OCI-LY7 (cell line): ENCODE measurements around the gene LIMS4. TPM values are rescaled to one million over a fixed set of nuclear protein-coding genes. Genes with fewer than 3 reads are reported as not detected.
"Not testable (repeated sequence)": the region's sequence is repeated elsewhere in the genome, so short reads cannot be mapped to it uniquely, and the experiment has no call there.

Experiments
- BruUV-seq: library from RNA; stranded (reverse); fragments of 400-500 nt; replicated peaks from 2 replicates; lab custom pipeline; 2021; lab: Mats Ljungman, UMichigan
- CTCF ChIA-PET: fragments of 300-600 bp; sonication (Branson Sonifier 250); formaldehyde crosslinking; loops from one replicate; lab custom pipeline; 2022; ENCODE audit warnings: antibody characterized with exemption; ENCODE audit not compliant: unreplicated experiment; lab: Charles Lee
- POLR2A ChIA-PET: fragments of 300-600 bp; sonication (Branson Sonifier 250); formaldehyde crosslinking; loops from one replicate; lab custom pipeline; 2022; ENCODE audit warnings: antibody characterized with exemption; lab: Charles Lee
- DNase-seq: peaks from one replicate; pipeline ENCODE4 v3.0.0-alpha.2; 2015; ENCODE audit warnings: low spot score
- H2AFZ ChIP-seq: fragments of 200-600 bp; sonication (generic), shearing (Covaris generic); 2 replicates; pipeline ENCODE4 v1.6.1; 2014; ENCODE audit warnings: mild to moderate bottlenecking, antibody characterized with exemption, low read length, moderate library complexity
- H3K27ac ChIP-seq: fragments of 200-600 bp; sonication (generic); 2 replicates; pipeline ENCODE4 v1.5.1; 2014; ENCODE audit warnings: mixed run types, low read depth, mild to moderate bottlenecking, moderate library complexity, low read length, inconsistent platforms; ENCODE audit not compliant: poor library complexity, severe bottlenecking
- H3K36me3 ChIP-seq: fragments of 200-600 bp; sonication (generic); 2 replicates; pipeline ENCODE4 v1.6.1; 2014; ENCODE audit warnings: mild to moderate bottlenecking, antibody characterized with exemption, low read length, moderate library complexity, mixed read lengths; ENCODE audit not compliant: insufficient read depth
- H3K4me1 ChIP-seq: fragments of 200-600 bp; sonication (generic); 2 replicates; pipeline ENCODE4 v1.5.1; 2014; ENCODE audit warnings: mild to moderate bottlenecking, low read length; ENCODE audit not compliant: insufficient read depth, poor library complexity, severe bottlenecking
- H3K4me2 ChIP-seq: fragments of 200-600 bp; sonication (generic); 2 replicates; pipeline ENCODE4 v1.6.1; 2014; ENCODE audit warnings: mild to moderate bottlenecking, low read length
- H3K4me3 ChIP-seq: fragments of 200-600 bp; sonication (generic); 2 replicates; pipeline ENCODE4 v1.5.1; 2014; ENCODE audit warnings: mild to moderate bottlenecking, low read depth, low read length; ENCODE audit not compliant: poor library complexity, severe bottlenecking
- H3K79me2 ChIP-seq: fragments of 200-600 bp; sonication (generic); 2 replicates; pipeline ENCODE4 v1.6.1; 2016; ENCODE audit warnings: low read depth, mild to moderate bottlenecking, low read length, moderate library complexity, mixed read lengths; ENCODE audit not compliant: insufficient read depth
- H3K9me2 ChIP-seq: fragments of 200-600 bp; sonication (generic); 2 replicates; pipeline ENCODE4 v1.6.1; 2016; ENCODE audit warnings: mild to moderate bottlenecking, low read length, mixed read lengths; ENCODE audit not compliant: insufficient read depth
- H3K9me3 ChIP-seq: fragments of 200-600 bp; sonication (generic); 2 replicates; pipeline ENCODE4 v1.6.1; 2014; ENCODE audit warnings: mild to moderate bottlenecking, mixed run types, low read length, mixed read lengths
- H4K20me1 ChIP-seq: fragments of 200-600 bp; sonication (generic); 2 replicates; pipeline ENCODE4 v1.6.1; 2014; ENCODE audit warnings: mild to moderate bottlenecking, antibody characterized with exemption, low read length, moderate library complexity, mixed read lengths; ENCODE audit not compliant: insufficient read depth
- intact Hi-C: fragments of 100-400 bp; cut with micrococcal nuclease; formaldehyde crosslinking; loops from one replicate; pipeline ENCODE4 v1.10.0; 2022; ENCODE audit not compliant: unreplicated experiment
- total RNA-seq, 2 experiments: library from RNA; depleted of rRNA in 1 of 2; stranded (reverse); fragments of >200 nt in 1 of 2; shearing (Covaris generic) in 1 of 2; gene quantifications; 2 replicates each; pipeline ENCODE4 v1.2.3, GENCODE V29; 2014 to 2022

LIMS4 gene
- total RNA-seq, 2 experiments from 2014 or later = 1.2 TPM; not detected in 1

DNA sequence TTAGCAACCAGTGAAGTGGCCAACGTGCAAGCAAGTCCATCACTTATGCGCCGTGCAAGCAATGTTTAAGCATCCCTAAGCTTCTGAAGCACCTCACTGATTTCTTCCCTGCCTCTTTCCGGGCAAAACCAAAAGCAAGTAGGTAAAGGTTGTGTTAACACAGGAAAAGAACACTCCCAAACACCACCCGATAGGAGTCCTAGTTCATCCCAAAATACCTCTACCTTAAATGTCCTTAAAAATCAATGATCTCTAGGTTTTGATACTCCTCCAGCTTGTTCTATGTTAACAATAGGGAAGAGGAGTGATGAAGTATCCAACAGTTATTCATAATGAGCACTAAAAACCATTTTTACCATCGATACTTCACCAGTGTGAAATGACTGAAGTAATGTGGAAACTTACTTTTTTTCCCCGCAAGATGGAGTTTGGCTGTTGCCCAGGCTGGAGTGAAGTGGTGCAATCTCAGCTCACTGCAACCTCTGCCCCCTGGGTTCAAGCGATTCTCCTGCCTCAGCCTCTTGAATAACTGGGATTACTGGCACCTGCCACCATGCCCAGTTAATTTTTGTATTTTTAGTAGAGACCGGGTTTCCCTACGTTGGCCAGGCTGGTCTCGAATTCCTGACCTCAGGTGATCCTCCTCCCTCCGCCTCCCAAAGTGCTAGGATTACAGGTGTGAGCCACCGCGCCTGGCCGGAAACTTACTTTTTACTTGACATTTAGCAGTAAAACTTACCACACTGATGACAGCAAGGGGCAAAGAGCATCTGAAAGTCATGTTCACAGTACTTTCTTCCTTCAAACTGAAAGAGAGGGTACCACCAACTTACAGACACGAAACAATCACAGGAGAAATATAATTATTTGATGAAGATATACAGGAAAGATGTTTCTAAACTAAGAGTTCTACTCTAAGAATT lies 16.1 kb downstream of the LIMS4 start:
- H2AFZ ChIP-seq, DNase-seq, H3K9me2 ChIP-seq, H3K27ac ChIP-seq, intact Hi-C loops, POLR2A ChIA-PET, H3K36me3 ChIP-seq, H3K79me2 ChIP-seq, CTCF ChIA-PET, H3K9me3 ChIP-seq, H3K4me3 ChIP-seq, H4K20me1 ChIP-seq, H3K4me2 ChIP-seq, H3K4me1 ChIP-seq, BruUV-seq: not testable (repeated sequence)

DNA sequence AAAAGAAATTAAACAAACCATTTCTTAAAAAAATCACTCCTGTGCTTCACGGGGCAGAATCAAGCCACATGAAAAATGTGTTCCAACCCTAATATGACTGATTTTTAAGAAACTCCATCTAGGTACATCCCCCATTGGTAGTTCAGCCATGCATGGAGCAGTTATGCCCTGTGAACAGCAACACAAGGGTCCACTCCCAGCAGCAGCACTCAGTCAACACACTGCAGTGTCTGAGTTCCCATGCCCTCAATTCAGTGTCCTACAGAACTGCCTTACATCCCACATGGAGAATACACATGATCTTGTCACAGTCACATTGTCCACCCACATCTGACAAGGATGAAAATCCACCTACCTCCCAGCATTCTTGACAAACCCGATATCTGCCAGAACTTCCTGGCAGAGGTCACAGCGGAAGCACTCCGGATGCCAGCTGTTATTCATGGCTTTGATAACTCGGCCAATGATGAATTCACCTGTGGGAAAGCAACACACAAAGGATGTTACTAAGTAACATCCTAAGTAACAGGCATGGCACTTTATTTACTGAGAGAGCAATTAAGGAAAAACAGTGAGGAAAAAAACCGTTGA lies 17.4 kb downstream of the LIMS4 start:
- BruUV-seq, H3K4me2 ChIP-seq, intact Hi-C loops, H3K4me3 ChIP-seq, CTCF ChIA-PET, H3K4me1 ChIP-seq, H2AFZ ChIP-seq, H3K79me2 ChIP-seq, DNase-seq, H3K27ac ChIP-seq, H3K9me2 ChIP-seq, H3K36me3 ChIP-seq, H3K9me3 ChIP-seq, H4K20me1 ChIP-seq, POLR2A ChIA-PET: not testable (repeated sequence)

DNA sequence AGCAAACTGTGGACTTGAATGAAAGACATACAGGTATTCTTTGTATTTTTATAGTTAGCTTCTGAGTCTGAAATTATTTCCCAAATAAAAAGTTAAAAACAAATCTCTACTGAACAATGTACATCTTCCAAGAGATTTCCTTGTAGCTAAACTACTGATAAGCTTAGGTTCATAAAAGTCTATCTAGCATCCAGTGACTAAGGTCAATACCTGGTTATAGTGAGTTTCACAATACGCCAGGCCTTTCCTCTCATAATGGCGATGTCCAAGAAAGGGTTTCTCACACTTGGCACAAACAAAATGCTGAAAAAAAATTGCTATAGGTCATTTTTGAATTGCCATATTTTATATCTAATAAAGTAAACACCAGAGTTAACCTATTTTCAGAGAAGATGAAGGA lies 21.7 kb downstream of the LIMS4 start:
- CTCF ChIA-PET, BruUV-seq, H3K27ac ChIP-seq, H3K9me2 ChIP-seq, intact Hi-C loops, H3K9me3 ChIP-seq, DNase-seq, H3K4me2 ChIP-seq, H3K4me3 ChIP-seq, H4K20me1 ChIP-seq, H3K79me2 ChIP-seq, H3K36me3 ChIP-seq, H3K4me1 ChIP-seq, H2AFZ ChIP-seq, POLR2A ChIA-PET: not testable (repeated sequence)

DNA sequence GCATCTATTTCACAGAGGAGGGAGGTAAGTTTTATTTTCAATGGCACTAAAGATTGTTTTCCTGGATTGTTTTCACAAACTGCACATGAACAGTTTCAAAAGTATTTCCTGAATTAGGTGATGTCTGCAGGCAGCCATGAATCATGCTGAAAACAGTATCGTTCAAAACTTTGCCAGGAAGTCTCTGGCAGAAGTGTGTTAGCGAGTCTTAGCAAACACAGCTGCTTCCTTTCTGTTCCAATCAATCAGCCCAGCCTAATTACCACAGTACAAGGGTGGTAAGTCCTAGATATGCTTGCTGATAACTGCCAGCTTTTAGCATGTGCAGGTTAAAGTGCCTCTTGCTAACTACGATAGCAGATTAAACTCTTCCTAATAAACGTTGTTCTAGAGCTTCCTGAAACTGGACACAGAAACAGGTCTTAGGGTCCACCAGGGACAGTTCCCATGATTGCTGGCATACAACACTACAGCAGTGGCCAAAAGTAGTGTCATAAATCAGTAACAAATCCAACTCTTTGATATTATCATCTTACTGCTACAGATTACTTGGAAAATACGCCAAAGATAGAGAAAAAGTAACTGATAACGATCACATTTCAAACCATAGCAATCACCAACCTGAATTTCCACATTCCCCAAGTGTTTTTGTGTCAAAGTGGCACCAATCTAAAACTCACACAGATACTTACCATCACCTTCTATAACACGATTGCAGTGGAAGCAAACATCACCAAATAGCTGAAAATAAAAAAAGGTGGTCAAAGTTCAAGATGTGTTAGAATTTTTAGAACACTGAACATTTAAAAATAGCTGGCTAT lies 23.3 kb downstream of the LIMS4 start:
- CTCF ChIA-PET, BruUV-seq, H3K4me3 ChIP-seq, H4K20me1 ChIP-seq, POLR2A ChIA-PET, H3K9me3 ChIP-seq, DNase-seq, H3K27ac ChIP-seq, H3K4me2 ChIP-seq, H3K9me2 ChIP-seq, H3K79me2 ChIP-seq, H3K4me1 ChIP-seq, intact Hi-C loops, H2AFZ ChIP-seq, H3K36me3 ChIP-seq: not testable (repeated sequence)

DNA sequence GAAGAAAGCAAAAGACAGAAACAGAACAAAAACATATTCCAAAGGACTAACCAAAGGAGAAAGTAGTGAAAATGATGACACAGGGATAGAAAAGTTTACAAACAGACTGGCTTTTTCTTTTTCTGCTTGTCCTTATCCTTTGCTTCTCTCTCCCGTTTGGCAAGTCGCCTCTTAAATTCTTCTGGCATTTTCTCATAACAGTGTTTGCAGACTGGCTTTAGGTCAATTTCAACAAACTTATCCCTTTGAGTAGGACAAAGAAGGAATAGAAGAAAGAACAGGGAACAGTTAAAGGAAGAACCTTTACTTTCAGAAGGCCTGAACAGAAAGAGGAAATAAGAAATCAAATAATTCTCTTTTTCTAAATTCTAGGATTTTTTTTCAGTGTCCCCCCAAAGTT lies 26.0 kb downstream of the LIMS4 start:
- H3K4me3 ChIP-seq, intact Hi-C loops, H2AFZ ChIP-seq, H3K27ac ChIP-seq, POLR2A ChIA-PET, H3K79me2 ChIP-seq, H3K9me3 ChIP-seq, H4K20me1 ChIP-seq, BruUV-seq, CTCF ChIA-PET, H3K4me1 ChIP-seq, DNase-seq, H3K4me2 ChIP-seq, H3K36me3 ChIP-seq, H3K9me2 ChIP-seq: not testable (repeated sequence)

- DNase-seq, CTCF ChIA-PET, POLR2A ChIA-PET, H2AFZ ChIP-seq, H3K4me1 ChIP-seq, H3K9me2 ChIP-seq, H3K9me3 ChIP-seq, H4K20me1 ChIP-seq, H3K4me2 ChIP-seq, intact Hi-C loops, H3K79me2 ChIP-seq, BruUV-seq, H3K27ac ChIP-seq, H3K4me3 ChIP-seq, H3K36me3 ChIP-seq: not testable (repeated sequence)
Measured at GRCh38 chr2:110443305-110444005, 29.2 kb downstream of the LIMS4 start.
